SU-DHL-6 (cell line): ENCODE results near the gene FBXW7.

Experiments used
- CTCF ChIP-seq: fragments of 200-600 bp; sonication (generic); IDR thresholded peaks from one replicate; pipeline ENCODE4 v1.5.1; 2017; ENCODE audit warnings: antibody characterized with exemption, mild to moderate bottlenecking, low read length, moderate library complexity; ENCODE audit not compliant: insufficient read depth, poor library complexity, severe bottlenecking
- EZH2phosphoT487 ChIP-seq: fragments of 200-600 bp; sonication (generic), shearing (Covaris generic); conservative IDR thresholded peaks from 2 replicates; pipeline ENCODE4 v1.6.1; 2018; ENCODE audit warnings: mild to moderate bottlenecking, antibody characterized with exemption, low read length, moderate library complexity, mixed read lengths

DNA sequence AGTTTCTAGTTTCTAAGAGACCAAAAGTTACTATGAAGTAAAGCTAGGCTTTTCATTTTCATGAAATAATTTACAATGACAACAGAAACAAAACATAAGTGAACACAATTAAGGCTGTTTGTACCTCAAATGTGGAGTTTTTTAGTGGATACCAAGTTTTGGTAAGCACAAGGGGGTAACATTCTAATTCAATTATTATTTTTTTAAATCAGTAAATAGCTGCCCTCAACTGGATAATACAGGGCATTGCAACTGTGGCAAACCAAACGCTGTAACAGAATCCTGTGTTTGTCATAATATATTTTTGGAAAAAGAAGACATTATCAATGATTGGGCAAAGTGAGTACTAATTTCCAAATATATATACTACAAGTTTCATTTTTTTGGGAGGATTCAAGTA lies 150.3 kb downstream of the FBXW7 start:
- peak; percentile 34 for TF ChIP-seq CTCF
- no peak for TF ChIP-seq EZH2phosphoT487
